Spinal cord (tissue), 10 donors: ENCODE measurements around the gene TMX3. TPM values are rescaled to one million over a fixed set of nuclear protein-coding genes. Genes with fewer than 3 reads are reported as not detected.

ENCODE experiments used
- DNase-seq, 6 donors: peaks; one replicate each; pipeline versions ENCODE4 v3.0.0 to v3.0.0-alpha.2; 2013 to 2015; ENCODE audit warnings: low spot score in 6 of 6, low read depth in 4 of 6
- H3K27ac ChIP-seq: one replicate; pipeline ENCODE4 v1.5.1; 2013; ENCODE audit warnings: low read depth, low read length, control low read depth
- H3K27me3 ChIP-seq: one replicate; pipeline ENCODE4 v1.6.1; 2013; ENCODE audit warnings: low read length; ENCODE audit not compliant: control insufficient read depth, insufficient read depth
- H3K36me3 ChIP-seq: one replicate; pipeline ENCODE4 v1.6.1; 2013; ENCODE audit warnings: low read length; ENCODE audit not compliant: control insufficient read depth, insufficient read depth
- H3K4me1 ChIP-seq: one replicate; pipeline ENCODE4 v1.6.1; 2013; ENCODE audit warnings: low read length; ENCODE audit not compliant: control insufficient read depth, insufficient read depth
- H3K4me3 ChIP-seq: one replicate; pipeline ENCODE4 v1.5.1; 2013; ENCODE audit warnings: low read depth, low read length, control low read depth
- H3K9me3 ChIP-seq: one replicate; pipeline ENCODE4 v1.6.1; 2013; ENCODE audit warnings: low read length; ENCODE audit not compliant: control insufficient read depth, insufficient read depth
- WGBS: methylation state at CpG from one replicate; pipeline ENCODE4 v1.1.5; 2013; ENCODE audit warnings: missing lambda C conversion rate; ENCODE audit not compliant: insufficient coverage; 5-methylcytosine and 5-hydroxymethylcytosine counted together
- polyA plus RNA-seq, 2 donors: library from polyadenylated mRNA; unstranded; fragments of 120-200 nt; gene quantifications; one replicate each; pipeline ENCODE4 v1.2.1, GENCODE V29; 2013; ENCODE audit not compliant: insufficient read length in 2 of 2
- total RNA-seq, 2 donors: library from RNA; depleted of rRNA in 1 of 2; stranded (reverse); fragments of 120-200 nt in 1 of 2; fragments of >200 nt in 1 of 2; gene quantifications; one replicate each; pipeline versions ENCODE4 v1.2.3 to v1.2.4, GENCODE V29; 2013 to 2014
- donor health status: healthy.

The TMX3 gene
- total and polyA plus RNA-seq, 4 donors = 37.3 to 58.9 (median 46.0) TPM

DNA sequence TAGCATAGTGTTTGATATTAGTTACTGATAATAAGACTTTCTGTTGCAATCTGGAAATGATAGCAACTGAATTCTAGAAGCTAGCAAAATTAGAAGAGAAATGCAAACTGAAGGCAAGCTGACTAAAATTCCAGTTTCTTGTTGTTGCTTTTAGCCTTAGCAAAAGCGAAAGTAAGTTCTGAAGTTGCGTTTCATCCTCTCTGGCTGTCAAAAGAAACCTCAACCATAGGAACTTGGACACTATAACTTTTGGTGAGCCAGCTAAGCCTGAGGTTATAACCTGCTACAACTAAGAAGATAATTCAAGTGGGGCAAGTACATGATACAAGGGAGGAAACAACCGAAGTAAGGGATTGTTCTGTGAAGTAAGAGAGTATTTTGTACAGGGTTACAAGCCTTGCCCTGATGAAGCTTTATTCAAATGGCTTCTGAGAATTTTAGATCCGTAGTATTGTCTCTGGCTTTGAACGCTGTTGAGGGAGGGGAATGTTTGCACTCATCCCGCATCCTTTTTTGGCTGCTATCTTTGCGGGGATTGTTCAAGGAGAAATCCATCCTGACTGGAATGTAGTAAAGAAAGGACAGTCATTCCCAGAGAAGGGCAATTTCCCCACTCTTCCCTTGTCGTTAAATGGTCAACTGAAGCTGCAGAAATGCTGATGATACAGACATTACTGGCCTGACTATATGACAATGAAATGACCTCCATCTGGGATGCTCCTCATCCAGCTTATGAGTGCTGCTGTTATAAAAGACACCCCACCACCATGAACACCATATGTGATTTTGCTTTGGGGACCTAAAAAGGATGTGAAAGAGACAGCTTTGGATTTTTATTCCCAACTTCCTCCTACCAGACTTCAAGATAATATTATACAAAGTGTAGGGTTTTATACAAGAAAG lies 7.0 kb upstream of the TMX3 start:
- no peaks in the 10 kb centered on the region for H3K4me1 ChIP-seq
- 95% methylated on average over 4 of the region's 8 CpGs for WGBS
- no peaks in the 10 kb centered on the region for H3K9me3 ChIP-seq
- no peak overlapping the region for H3K27ac ChIP-seq
- H3K4me3 ChIP-seq = no peak overlapping the region
- no peaks in the 10 kb centered on the region for H3K27me3 ChIP-seq
- no peak for DNase-seq
- no peaks in the 10 kb centered on the region for H3K36me3 ChIP-seq

- 0% methylated on average over 14 of the region's 14 CpGs for WGBS
- Histone ChIP-seq H3K9me3 (no peaks in the 10 kb centered on the region), H3K27me3 (no peaks in the 10 kb centered on the region), H3K36me3 (peaks cover 4% of the 10 kb centered on the region), H3K4me3 (peak overlapping the region; percentile 95), H3K27ac (peak overlapping the region; percentile 75), H3K4me1 (no peaks in the 10 kb centered on the region)
- DNase-seq = peak in 1 of 6 donors; percentile 58
Measured at GRCh38 chr18:68714366-68714711, 569 bp downstream of the TMX3 start.

- H3K4me1 ChIP-seq = no peaks in the 10 kb centered on the region
- peak overlapping the region; percentile 95 for H3K4me3 ChIP-seq
- 13% methylated on average over 3 of the region's 6 CpGs for WGBS
- no peaks in the 10 kb centered on the region for H3K9me3 ChIP-seq
- peaks cover 4% of the 10 kb centered on the region for H3K36me3 ChIP-seq
- H3K27ac ChIP-seq = no peak overlapping the region
- DNase-seq = no peak
- H3K27me3 ChIP-seq = no peaks in the 10 kb centered on the region
Measured at GRCh38 chr18:68713796-68714195, 1.1 kb downstream of the TMX3 start.

GRCh38 chr18:68713131-68713530 lies 1.8 kb downstream of the TMX3 start:
- H3K27me3 ChIP-seq = no peaks in the 10 kb centered on the region
- H3K27ac ChIP-seq = no peak overlapping the region
- no peaks in the 10 kb centered on the region for H3K4me1 ChIP-seq
- no peaks in the 10 kb centered on the region for H3K9me3 ChIP-seq
- DNase-seq = no peak
- H3K36me3 ChIP-seq = peaks cover 4% of the 10 kb centered on the region
- WGBS = 90% methylated on average over 2 of the region's 4 CpGs
- H3K4me3 ChIP-seq = no peak overlapping the region

- no peaks in the 10 kb centered on the region for H3K27me3 ChIP-seq
- H3K27ac ChIP-seq = no peak overlapping the region
- DNase-seq = no peak
- no peaks in the 10 kb centered on the region for H3K9me3 ChIP-seq
- no peaks in the 10 kb centered on the region for H3K4me1 ChIP-seq
- no peak overlapping the region for H3K4me3 ChIP-seq
- no CpG with 5 or more reads among the region's 2 CpGs for WGBS
- H3K36me3 ChIP-seq = peaks cover 8% of the 10 kb centered on the region
Measured at GRCh38 chr18:68707646-68708045, 7.3 kb downstream of the TMX3 start.

GRCh38 chr18:68705119-68705518 lies 9.8 kb downstream of the TMX3 start:
- WGBS = no CpG with 5 or more reads among the region's 1 CpG
- no peaks in the 10 kb centered on the region for H3K9me3 ChIP-seq
- no peak overlapping the region for H3K4me3 ChIP-seq
- no peaks in the 10 kb centered on the region for H3K4me1 ChIP-seq
- DNase-seq = no peak
- no peak overlapping the region for H3K27ac ChIP-seq
- no peaks in the 10 kb centered on the region for H3K27me3 ChIP-seq
- peaks cover 4% of the 10 kb centered on the region for H3K36me3 ChIP-seq

DNA sequence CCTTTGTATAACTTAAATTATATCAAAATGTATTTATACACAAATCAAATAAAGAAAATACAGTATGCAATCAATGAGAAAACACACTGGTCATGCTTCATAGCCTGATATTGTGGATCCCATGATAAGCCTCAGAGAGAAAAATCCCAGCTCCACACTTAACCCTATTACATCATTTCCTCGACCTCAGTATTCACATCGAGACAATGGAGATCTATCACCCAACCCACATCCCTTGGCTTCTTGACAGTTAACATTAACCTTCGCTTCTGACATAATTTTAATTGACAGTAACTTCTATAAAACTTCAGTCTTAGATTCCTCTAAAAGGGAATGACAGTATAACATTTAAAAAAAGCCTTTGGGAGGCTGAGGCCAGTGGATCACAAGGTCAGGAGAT lies 11.6 kb downstream of the TMX3 start:
- Histone ChIP-seq H3K4me3 (no peak overlapping the region), H3K4me1 (no peaks in the 10 kb centered on the region), H3K36me3 (peaks cover 7% of the 10 kb centered on the region), H3K9me3 (no peaks in the 10 kb centered on the region), H3K27me3 (no peaks in the 10 kb centered on the region), H3K27ac (no peak overlapping the region)
- no peak for DNase-seq
- no CpG with 5 or more reads among the region's 3 CpGs for WGBS

GRCh38 chr18:68701353-68701752 lies 13.6 kb downstream of the TMX3 start:
- 93% methylated on average over 2 of the region's 4 CpGs for WGBS
- Histone ChIP-seq H3K4me3 (no peak overlapping the region), H3K9me3 (no peaks in the 10 kb centered on the region), H3K4me1 (no peaks in the 10 kb centered on the region), H3K27ac (no peak overlapping the region), H3K36me3 (peaks cover 9% of the 10 kb centered on the region), H3K27me3 (no peaks in the 10 kb centered on the region)
- DNase-seq = no peak

DNA sequence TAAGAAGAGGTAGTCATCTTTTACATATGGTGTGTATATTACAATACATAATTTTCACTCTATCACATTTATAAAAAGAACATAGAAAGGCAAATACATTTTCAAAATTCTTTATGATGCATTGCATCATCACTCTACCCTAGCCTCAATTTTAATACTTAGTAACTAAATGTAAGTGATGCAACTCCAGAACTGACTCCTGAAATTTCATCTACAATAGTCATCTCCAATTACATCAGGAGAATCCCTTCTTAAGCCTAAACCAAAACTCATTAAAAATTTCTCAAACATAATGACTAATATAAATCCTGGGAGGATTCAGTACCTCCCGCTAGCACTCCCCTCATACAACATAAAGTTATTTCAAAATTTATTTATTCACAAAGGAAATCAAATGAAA lies 15.9 kb downstream of the TMX3 start:
- Histone ChIP-seq H3K4me1 (no peaks in the 10 kb centered on the region), H3K9me3 (no peaks in the 10 kb centered on the region), H3K27me3 (no peaks in the 10 kb centered on the region), H3K27ac (no peak overlapping the region), H3K4me3 (no peak overlapping the region), H3K36me3 (peaks cover 15% of the 10 kb centered on the region)
- no peak for DNase-seq
- WGBS = no CpG with 5 or more reads among the region's 1 CpG

GRCh38 chr18:68696937-68697336 lies 18.0 kb downstream of the TMX3 start:
- H3K9me3 ChIP-seq = no peaks in the 10 kb centered on the region
- no peaks in the 10 kb centered on the region for H3K4me1 ChIP-seq
- no CpG with 5 or more reads among the region's 2 CpGs for WGBS
- no peak for DNase-seq
- no peaks in the 10 kb centered on the region for H3K27me3 ChIP-seq
- H3K4me3 ChIP-seq = no peak overlapping the region
- H3K36me3 ChIP-seq = peaks cover 28% of the 10 kb centered on the region
- no peak overlapping the region for H3K27ac ChIP-seq
